ENCODE data around the gene KRTAP12-3.

Gene KRTAP12-3

DNA sequence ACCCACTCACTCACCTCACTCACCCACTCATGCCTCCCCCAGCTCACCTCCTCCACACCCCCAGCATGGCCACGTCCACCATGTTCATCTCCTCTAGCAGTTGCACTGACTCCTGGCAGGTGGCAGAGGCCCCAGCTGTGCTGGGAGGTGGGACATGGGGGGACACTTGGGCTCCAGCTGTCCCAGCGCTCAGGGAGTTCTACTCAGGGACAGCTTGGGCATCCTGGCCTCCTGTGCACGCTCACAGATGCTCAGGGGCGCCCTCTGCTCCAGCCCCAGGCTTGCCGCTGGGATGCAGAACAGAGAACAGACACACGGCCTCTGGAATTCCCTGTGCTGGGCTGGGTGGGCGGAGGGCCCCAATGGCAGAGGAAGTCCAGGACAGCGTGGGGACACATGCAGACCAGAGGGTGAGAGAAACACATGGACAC, 40.6 kb upstream of the KRTAP12-3 start:
- TF ChIP-seq CTCF (IDR thresholded peaks at IDR 0.05; ENCODE audit: low read depth, low read length, missing control alignments) = no peak
- in situ Hi-C loops (cut with HindIII; ENCODE audit: low sequenced_read_pairs) = no loop called here
- DNase-seq (ENCODE audit: low read depth) = no peak
- H3K4me3 ChIP-seq (ENCODE audit: low read depth, low read length) = no peak overlapping the region

DNA sequence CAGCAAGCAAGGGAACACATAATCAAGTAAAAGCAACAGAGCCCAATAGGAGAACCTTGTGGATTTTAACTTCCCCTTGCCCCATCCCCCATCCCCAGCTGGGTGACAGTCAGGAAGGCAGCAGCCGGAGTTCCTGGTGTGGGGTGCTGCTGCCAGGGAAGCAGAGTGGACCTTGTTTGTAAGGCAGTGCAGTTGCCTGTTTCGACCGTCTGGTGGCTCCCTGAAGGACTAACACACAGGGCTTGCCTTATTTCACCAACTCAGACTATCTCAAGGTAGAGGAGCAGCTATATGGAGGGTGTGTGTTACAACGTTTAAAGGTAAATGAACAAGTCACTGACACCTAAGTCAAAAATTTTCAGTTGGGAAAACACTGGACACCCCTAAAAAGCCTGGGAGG, 39.2 kb upstream of the KRTAP12-3 start:
- in situ Hi-C loops (cut with HindIII; ENCODE audit: low sequenced_read_pairs) = no loop called here
- TF ChIP-seq CTCF (IDR thresholded peaks at IDR 0.05; ENCODE audit: low read depth, low read length, missing control alignments) = no peak
- no peak for DNase-seq (ENCODE audit: low read depth)
- H3K4me3 ChIP-seq (ENCODE audit: low read depth, low read length) = no peak overlapping the region

- H3K4me3 ChIP-seq (ENCODE audit: low read depth, low read length) = no peak overlapping the region
- no peak for DNase-seq (ENCODE audit: low read depth)
- in situ Hi-C loops (cut with HindIII; ENCODE audit: low sequenced_read_pairs) = no loop called here
- TF ChIP-seq CTCF (IDR thresholded peaks at IDR 0.05; ENCODE audit: low read depth, low read length, missing control alignments) = no peak
Measured at GRCh38 chr21:44618909-44619308, 38.8 kb upstream of the KRTAP12-3 start.

- no peak for TF ChIP-seq CTCF (IDR thresholded peaks at IDR 0.05; ENCODE audit: low read depth, low read length, missing control alignments)
- in situ Hi-C loops (cut with HindIII; ENCODE audit: low sequenced_read_pairs) = no loop called here
- no peak overlapping the region for H3K4me3 ChIP-seq (ENCODE audit: low read depth, low read length)
- DNase-seq (ENCODE audit: low read depth) = no peak
Measured at GRCh38 chr21:44619886-44620285, 37.8 kb upstream of the KRTAP12-3 start.

- TF ChIP-seq CTCF (IDR thresholded peaks at IDR 0.05; ENCODE audit: low read depth, low read length, missing control alignments) = no peak
- H3K4me3 ChIP-seq (ENCODE audit: low read depth, low read length) = no peak overlapping the region
- DNase-seq (ENCODE audit: low read depth) = no peak
- in situ Hi-C loops (cut with HindIII; ENCODE audit: low sequenced_read_pairs) = no loop called here
Measured at GRCh38 chr21:44623575-44623974, 34.2 kb upstream of the KRTAP12-3 start.

DNA sequence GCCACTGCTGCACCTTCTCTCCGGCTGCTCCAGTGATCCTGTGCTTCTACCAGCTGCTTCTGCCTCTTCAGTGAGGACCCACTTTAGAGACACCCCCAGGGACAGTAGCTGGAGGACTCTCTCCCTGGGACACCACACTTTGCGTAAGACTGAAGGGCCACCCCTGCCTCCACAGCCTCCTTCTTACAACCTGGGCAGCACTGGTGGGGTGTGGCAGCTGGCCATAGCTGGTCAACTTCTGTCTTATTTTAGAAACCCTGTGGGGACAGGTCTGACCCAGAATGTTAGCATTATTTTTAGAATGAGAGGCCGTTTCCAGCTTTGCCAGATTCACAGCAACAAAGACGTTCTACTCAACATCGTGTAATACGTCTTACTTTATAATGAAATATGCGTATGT, 32.0 kb upstream of the KRTAP12-3 start:
- no peak for DNase-seq (ENCODE audit: low read depth)
- in situ Hi-C loops (cut with HindIII; ENCODE audit: low sequenced_read_pairs) = no loop called here
- no peak overlapping the region for H3K4me3 ChIP-seq (ENCODE audit: low read depth, low read length)
- no peak for TF ChIP-seq CTCF (IDR thresholded peaks at IDR 0.05; ENCODE audit: low read depth, low read length, missing control alignments)

DNA sequence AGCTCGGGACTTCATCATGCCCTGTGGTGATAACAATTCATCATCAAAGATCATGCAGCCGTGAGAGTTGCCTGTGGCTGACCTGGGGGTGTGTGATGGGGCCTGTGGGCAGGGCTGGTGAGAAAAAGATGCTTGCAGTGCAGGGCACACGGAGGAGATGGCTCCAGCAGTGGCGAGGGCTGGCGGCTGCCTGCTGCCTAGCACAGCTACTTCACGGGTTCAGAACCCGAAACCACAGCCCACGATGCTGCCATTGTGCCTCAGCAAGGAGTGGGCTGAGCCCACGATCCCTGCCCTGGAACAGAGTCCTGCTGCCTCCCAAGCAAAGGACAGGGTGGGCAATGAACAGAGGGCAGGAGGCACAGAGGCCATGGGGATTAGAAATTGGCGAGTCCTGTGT, 31.5 kb upstream of the KRTAP12-3 start:
- H3K4me3 ChIP-seq (ENCODE audit: low read depth, low read length) = no peak overlapping the region
- DNase-seq (ENCODE audit: low read depth) = no peak
- in situ Hi-C loops (cut with HindIII; ENCODE audit: low sequenced_read_pairs) = no loop called here
- no peak for TF ChIP-seq CTCF (IDR thresholded peaks at IDR 0.05; ENCODE audit: low read depth, low read length, missing control alignments)

All from astrocyte of the cerebellum (primary cell).